ENCODE measurements around the gene PRX. TPM values are rescaled to one million over a fixed set of nuclear protein-coding genes. Genes with fewer than 3 reads are reported as not detected.

Gene PRX
- total RNA-seq, 4 donors from 2014 or later: 1.5 to 5.0 (median 2.6) TPM

- Histone ChIP-seq H3K9me3 (no peaks in the 10 kb centered on the region), H3K4me3 (peak overlapping the region; percentile 64 to 98 (median 70)), H3K27ac (peak overlapping the region; percentile 95 to 99 (median 98)), H3K36me3 (peaks cover 0 to 21% (median 9%) of the 10 kb centered on the region in 4 donors), H3K27me3 (no peaks in the 10 kb centered on the region), H3K4me1 (peaks cover 9 to 41% (median 24%) of the 10 kb centered on the region in 4 donors)
- DNase-seq: peak; percentile 100
- in situ Hi-C loops (cut with MboI; ENCODE audit: low pct_ligation_motif_present in 1 of 4, low pct_unique_long_range_greater_than_20kb in 1 of 4, low sequenced_read_pairs in 3 of 4) (no loop called here), intact Hi-C loops (cut with DNase I; ENCODE audit: low total_unique reads) (loop anchor here (1.0 kb wide), 1 partner anchor 18 kb away; the partner anchor contains the start of gene SERTAD1)
- 0% methylated on average over 17 to 41 of the region's 52 CpGs for WGBS, 2 donors (ENCODE audit: low coverage in 1 of 2)
- TF ChIP-seq POLR2A (IDR thresholded peaks at IDR 0.05): peak; percentile 70
- TF ChIP-seq CTCF (IDR thresholded peaks at IDR 0.05): no peak
- TF ChIP-seq EP300 (IDR thresholded peaks at IDR 0.05; ENCODE audit: low read depth): peak; percentile 70
- peak; percentile 69 to 87 (median 84) for TF ChIP-seq POLR2AphosphoS5 (IDR thresholded peaks at IDR 0.05)
Measured at GRCh38 chr19:40443131-40443999, 30.2 kb upstream of the PRX start.

- 18 to 35% methylated on average over 6 to 22 of the region's 22 CpGs for WGBS, 2 donors (ENCODE audit: low coverage in 1 of 2)
- no peaks in the 10 kb centered on the region for H3K9me3 ChIP-seq
- H3K27me3 ChIP-seq: no peaks in the 10 kb centered on the region
- H3K27ac ChIP-seq: peak overlapping the region; percentile 95 to 99 (median 98)
- peaks cover 9 to 41% (median 24%) of the 10 kb centered on the region in 4 donors for H3K4me1 ChIP-seq
- in situ Hi-C loops (cut with MboI; ENCODE audit: low pct_ligation_motif_present in 1 of 4, low pct_unique_long_range_greater_than_20kb in 1 of 4, low sequenced_read_pairs in 3 of 4): no loop called here
- peak overlapping the region; percentile 30 to 98 (median 70) for H3K4me3 ChIP-seq
- TF ChIP-seq POLR2AphosphoS5 (IDR thresholded peaks at IDR 0.05) (no peak), EP300 (IDR thresholded peaks at IDR 0.05; ENCODE audit: low read depth) (no peak), CTCF (IDR thresholded peaks at IDR 0.05) (no peak), POLR2A (IDR thresholded peaks at IDR 0.05) (no peak)
- intact Hi-C loops (cut with DNase I; ENCODE audit: low total_unique reads): loop anchor here (1.0 kb wide), 1 partner anchor 17 kb away; the partner anchor contains the start of gene SERTAD1
- peaks cover 0 to 21% (median 9%) of the 10 kb centered on the region in 4 donors for H3K36me3 ChIP-seq
- DNase-seq: peak; percentile 26
Measured at GRCh38 chr19:40442328-40443130, 29.4 kb upstream of the PRX start.

DNA sequence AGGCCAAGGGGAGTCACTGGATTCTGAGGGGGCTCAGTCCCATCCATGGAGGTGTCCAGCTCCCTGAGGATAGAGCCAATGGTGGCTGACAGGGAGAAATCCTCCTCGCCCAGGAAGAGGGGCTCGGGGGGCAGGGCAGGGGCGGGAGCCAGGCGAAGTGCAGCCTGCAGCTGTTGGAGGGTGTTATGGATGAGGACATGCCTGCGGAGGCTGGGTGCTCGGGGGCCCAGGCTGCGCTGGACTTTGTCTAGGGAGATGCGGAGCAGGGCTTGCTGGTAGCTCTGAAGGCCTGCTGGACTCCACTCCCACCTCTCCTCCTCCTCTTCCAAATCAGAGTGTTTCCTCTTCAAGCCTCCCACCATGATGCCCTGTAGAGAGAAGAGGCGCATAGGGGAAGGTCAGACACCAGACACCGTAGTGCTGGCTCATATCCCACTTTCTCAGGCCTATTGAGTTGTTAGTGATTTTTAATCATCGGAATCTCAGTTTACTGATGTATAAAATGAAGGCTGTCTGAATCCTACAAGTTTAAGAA lies 28.6 kb upstream of the PRX start:
- Histone ChIP-seq H3K36me3 (peaks cover 0 to 21% (median 9%) of the 10 kb centered on the region in 4 donors), H3K27ac (peak overlapping the region; percentile 95 to 99 (median 98)), H3K27me3 (no peaks in the 10 kb centered on the region), H3K4me3 (peak overlapping the region in 1 of 4 donors; percentile 68), H3K4me1 (peaks cover 9 to 41% (median 24%) of the 10 kb centered on the region in 4 donors), H3K9me3 (no peaks in the 10 kb centered on the region)
- in situ Hi-C loops (cut with MboI; ENCODE audit: low pct_ligation_motif_present in 1 of 4, low pct_unique_long_range_greater_than_20kb in 1 of 4, low sequenced_read_pairs in 3 of 4): no loop called here
- DNase-seq: no peak
- TF ChIP-seq CTCF (IDR thresholded peaks at IDR 0.05) (no peak), POLR2A (IDR thresholded peaks at IDR 0.05) (no peak), POLR2AphosphoS5 (IDR thresholded peaks at IDR 0.05) (no peak), EP300 (IDR thresholded peaks at IDR 0.05; ENCODE audit: low read depth) (no peak)
- 60 to 82% methylated on average over 3 to 11 of the region's 11 CpGs for WGBS, 2 donors (ENCODE audit: low coverage in 1 of 2)
- intact Hi-C loops (cut with DNase I; ENCODE audit: low total_unique reads): no loop called here

Measured in transverse colon (tissue), 4 donors.